ENCODE data around the gene ABCA4.

GRCh38 chr1:93999840-94000415, 121.0 kb downstream of the ABCA4 start:
- TF ChIP-seq, protein P1, sequence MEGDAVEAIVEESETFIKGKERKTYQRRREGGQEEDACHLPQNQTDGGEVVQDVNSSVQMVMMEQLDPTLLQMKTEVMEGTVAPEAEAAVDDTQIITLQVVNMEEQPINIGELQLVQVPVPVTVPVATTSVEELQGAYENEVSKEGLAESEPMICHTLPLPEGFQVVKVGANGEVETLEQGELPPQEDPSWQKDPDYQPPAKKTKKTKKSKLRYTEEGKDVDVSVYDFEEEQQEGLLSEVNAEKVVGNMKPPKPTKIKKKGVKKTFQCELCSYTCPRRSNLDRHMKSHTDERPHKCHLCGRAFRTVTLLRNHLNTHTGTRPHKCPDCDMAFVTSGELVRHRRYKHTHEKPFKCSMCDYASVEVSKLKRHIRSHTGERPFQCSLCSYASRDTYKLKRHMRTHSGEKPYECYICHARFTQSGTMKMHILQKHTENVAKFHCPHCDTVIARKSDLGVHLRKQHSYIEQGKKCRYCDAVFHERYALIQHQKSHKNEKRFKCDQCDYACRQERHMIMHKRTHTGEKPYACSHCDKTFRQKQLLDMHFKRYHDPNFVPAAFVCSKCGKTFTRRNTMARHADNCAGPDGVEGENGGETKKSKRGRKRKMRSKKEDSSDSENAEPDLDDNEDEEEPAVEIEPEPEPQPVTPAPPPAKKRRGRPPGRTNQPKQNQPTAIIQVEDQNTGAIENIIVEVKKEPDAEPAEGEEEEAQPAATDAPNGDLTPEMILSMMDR (IDR thresholded peaks at IDR 0.05): no peak
- no peak for TF ChIP-seq POLR2A (IDR thresholded peaks at IDR 0.05)

All from right lobe of liver (tissue), 4 donors.